HG03571 (cell line): ENCODE measurements around the gene PSMD7.
A peak's percentile ranks its signal among the peaks of the same experiment; 100 is the strongest.
"Not testable (repeated sequence)": the region's sequence is repeated elsewhere in the genome, so short reads cannot be mapped to it uniquely, and the experiment has no call there.

Source experiments
- ATAC-seq: cut with Tn5 transposase; IDR thresholded peaks from one replicate; pipeline ENCODE4 v1.9.1; 2021; ENCODE audit not compliant: unreplicated experiment

The PSMD7 gene

GRCh38 chr16:74296104-74296431 is 546 bp upstream of the PSMD7 start:
- ATAC-seq: peak; percentile 20

GRCh38 chr16:74297145-74297665 is 591 bp downstream of the PSMD7 start:
- peak; percentile 31 for ATAC-seq

- no peak for ATAC-seq
These were observed 1.5 kb downstream of the PSMD7 start for GRCh38 chr16:74298104-74298503.

GRCh38 chr16:74302341-74302740 is 5.7 kb downstream of the PSMD7 start:
- ATAC-seq: no peak

- ATAC-seq: no peak
These were observed 7.7 kb downstream of the PSMD7 start for GRCh38 chr16:74304164-74304834.

- ATAC-seq: no peak
These were observed 8.2 kb downstream of the PSMD7 start for GRCh38 chr16:74304835-74305176.

GRCh38 chr16:74305281-74305680 is 8.7 kb downstream of the PSMD7 start:
- ATAC-seq: no peak

GRCh38 chr16:74305978-74306784 is 9.6 kb downstream of the PSMD7 start:
- ATAC-seq: no peak

GRCh38 chr16:74307383-74307782 is 10.8 kb downstream of the PSMD7 start:
- no peak for ATAC-seq

- ATAC-seq: no peak
These were observed 13.5 kb downstream of the PSMD7 start for GRCh38 chr16:74309789-74310781.

- ATAC-seq: no peak
These were observed 18.4 kb downstream of the PSMD7 start for GRCh38 chr16:74315059-74315458.

- no peak for ATAC-seq
These were observed 24.1 kb downstream of the PSMD7 start for GRCh38 chr16:74320707-74321106.

- no peak for ATAC-seq
These were observed 24.7 kb downstream of the PSMD7 start for GRCh38 chr16:74321356-74321755.

- ATAC-seq: no peak
These were observed 25.7 kb downstream of the PSMD7 start for GRCh38 chr16:74322301-74322710.

- not testable (repeated sequence) for ATAC-seq
These were observed 28.2 kb downstream of the PSMD7 start for GRCh38 chr16:74324777-74325176.

GRCh38 chr16:74325641-74326040 is 29.0 kb downstream of the PSMD7 start:
- ATAC-seq: no peak

- not testable (repeated sequence) for ATAC-seq
These were observed 31.7 kb downstream of the PSMD7 start for GRCh38 chr16:74328346-74328745.

- not testable (repeated sequence) for ATAC-seq
These were observed 35.9 kb downstream of the PSMD7 start for GRCh38 chr16:74332469-74332868.

- not testable (repeated sequence) for ATAC-seq
These were observed 40.9 kb downstream of the PSMD7 start for GRCh38 chr16:74337506-74337905.

- ATAC-seq: not testable (repeated sequence)
These were observed 42.6 kb downstream of the PSMD7 start for GRCh38 chr16:74339226-74339625.

- not testable (repeated sequence) for ATAC-seq
These were observed 56.4 kb downstream of the PSMD7 start for GRCh38 chr16:74353038-74353437.
